IgD-negative memory B cell (primary cell): ENCODE measurements around the gene TRIM75. TPM values are rescaled to one million over a fixed set of nuclear protein-coding genes. Genes with fewer than 3 reads are reported as not detected.
"Not testable (repeated sequence)": the region's sequence is repeated elsewhere in the genome, so short reads cannot be mapped to it uniquely, and the experiment has no call there.

Experiments
- H3K27ac Mint-ChIP-seq, 3 donors: one replicate each; pipeline ENCODE4 v1.8.0; 2020 to 2022; ENCODE audit warnings: mild to moderate bottlenecking in 3 of 3, mixed read lengths in 3 of 3, moderate library complexity in 1 of 3
- H3K27me3 Mint-ChIP-seq: one replicate; pipeline ENCODE4 v1.8.0; 2021; ENCODE audit warnings: mixed read lengths
- H3K36me3 Mint-ChIP-seq: one replicate; pipeline ENCODE4 v1.8.0; 2020; ENCODE audit warnings: mild to moderate bottlenecking, mixed read lengths
- H3K4me1 Mint-ChIP-seq, 3 donors: one replicate each; pipeline ENCODE4 v1.8.0; 2020 to 2022; ENCODE audit warnings: mixed read lengths in 3 of 3, mild to moderate bottlenecking in 1 of 3
- H3K4me3 Mint-ChIP-seq, 4 donors: one replicate each; pipeline ENCODE4 v1.8.0; 2020 to 2022; ENCODE audit warnings: mild to moderate bottlenecking in 4 of 4, mixed read lengths in 4 of 4, moderate library complexity in 3 of 4
- H3K9me3 Mint-ChIP-seq, 3 donors: one replicate each; pipeline ENCODE4 v1.8.0; 2020 to 2021; ENCODE audit warnings: mixed read lengths in 3 of 3, mild to moderate bottlenecking in 1 of 3
- polyA plus RNA-seq: library from polyadenylated mRNA; unstranded; fragments of 300-500 nt; fragmentation: Illumina TruSeq; gene quantifications from one replicate; pipeline ENCODE4 v1.2.3, GENCODE V29; 2021

The TRIM75 gene
- polyA plus RNA-seq, 1 donor from 2014 or later, result not detected

DNA sequence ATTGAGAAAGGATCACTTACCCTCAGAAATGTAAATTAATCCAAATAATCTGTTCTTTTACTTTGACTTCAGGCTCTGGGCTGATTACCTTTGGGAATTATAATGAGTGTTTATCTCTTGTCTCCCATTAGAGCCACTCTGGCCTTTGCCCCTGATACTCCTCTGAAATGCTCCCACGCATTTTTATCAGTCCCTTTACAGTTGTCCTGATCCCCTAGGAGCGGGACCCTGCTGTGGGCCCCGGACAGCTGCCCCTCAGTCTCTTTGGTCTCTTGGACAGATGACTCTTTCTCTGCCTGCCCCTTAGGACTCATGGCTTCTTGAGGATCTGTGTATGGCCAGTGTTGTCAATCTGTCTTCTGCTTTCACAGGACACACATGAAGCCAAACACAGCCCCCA, 1.0 kb upstream of the TRIM75 start:
- H3K27ac Mint-ChIP-seq, result no peak overlapping the region
- no peaks in the 10 kb centered on the region for H3K9me3 Mint-ChIP-seq
- no peaks in the 10 kb centered on the region for H3K36me3 Mint-ChIP-seq
- H3K27me3 Mint-ChIP-seq, result no peaks in the 10 kb centered on the region
- no peak overlapping the region for H3K4me3 Mint-ChIP-seq
- no peaks in the 10 kb centered on the region for H3K4me1 Mint-ChIP-seq

DNA sequence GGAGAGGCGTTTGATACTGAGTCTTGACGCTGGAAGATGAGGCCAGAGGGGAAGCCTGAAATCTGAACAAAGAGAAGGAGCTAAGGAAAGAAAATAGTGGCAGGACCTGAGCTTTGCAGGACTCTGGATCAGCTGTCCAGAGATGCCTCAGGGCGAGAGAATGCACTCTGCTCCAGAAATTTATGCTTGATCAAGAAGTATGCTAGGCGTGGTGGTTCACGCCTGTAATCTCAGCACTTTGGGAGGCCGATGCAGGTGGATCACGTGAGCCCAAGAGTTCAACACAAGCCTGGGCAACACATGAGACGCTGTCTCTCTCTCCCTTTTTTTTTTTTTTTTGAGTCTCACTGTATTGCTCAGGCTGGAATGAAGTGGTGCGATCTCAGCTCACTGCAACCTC, 1.9 kb downstream of the TRIM75 start:
- Mint-ChIP-seq H3K9me3 (no peaks in the 10 kb centered on the region), H3K4me3 (no peak overlapping the region), H3K27ac (no peak overlapping the region), H3K36me3 (no peaks in the 10 kb centered on the region), H3K4me1 (no peaks in the 10 kb centered on the region), H3K27me3 (no peaks in the 10 kb centered on the region)

DNA sequence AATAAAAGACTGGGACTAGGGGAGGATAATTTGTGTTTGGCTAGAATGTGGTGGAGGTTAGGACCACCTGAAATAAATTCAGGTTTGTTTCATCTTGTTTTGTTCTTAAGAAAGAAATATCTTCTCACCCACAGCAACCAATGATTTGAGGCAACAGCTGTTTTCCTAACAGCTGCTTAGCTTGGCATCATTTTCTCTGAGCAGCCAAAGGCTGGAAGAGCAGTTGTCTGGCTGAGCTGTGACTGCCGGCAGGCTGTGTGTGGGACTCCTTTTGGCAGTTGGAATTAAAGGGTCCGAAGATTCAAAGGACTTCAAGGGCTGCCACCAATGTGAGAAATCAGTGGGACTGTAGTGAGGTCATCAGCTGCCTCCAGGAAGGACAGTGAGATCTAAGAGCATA, 5.0 kb downstream of the TRIM75 start:
- Mint-ChIP-seq H3K9me3 (no peaks in the 10 kb centered on the region), H3K4me3 (no peak overlapping the region), H3K4me1 (no peaks in the 10 kb centered on the region), H3K27me3 (no peaks in the 10 kb centered on the region), H3K36me3 (no peaks in the 10 kb centered on the region), H3K27ac (no peak overlapping the region)

DNA sequence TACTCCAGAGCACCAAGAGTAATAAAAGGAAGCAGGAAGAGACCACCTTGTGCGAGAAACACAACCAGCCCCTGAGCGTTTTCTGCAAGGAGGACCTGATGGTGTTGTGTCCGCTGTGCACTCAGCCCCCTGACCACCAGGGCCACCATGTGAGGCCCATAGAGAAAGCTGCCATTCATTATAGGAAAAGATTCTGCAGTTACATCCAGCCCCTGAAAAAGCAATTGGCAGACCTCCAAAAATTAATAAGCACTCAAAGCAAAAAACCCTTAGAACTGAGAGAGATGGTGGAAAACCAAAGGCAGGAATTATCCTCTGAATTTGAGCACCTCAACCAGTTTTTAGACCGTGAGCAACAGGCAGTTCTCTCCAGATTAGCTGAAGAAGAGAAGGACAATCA, 5.7 kb downstream of the TRIM75 start:
- Mint-ChIP-seq H3K27me3 (no peaks in the 10 kb centered on the region), H3K36me3 (no peaks in the 10 kb centered on the region), H3K4me3 (no peak overlapping the region), H3K4me1 (no peaks in the 10 kb centered on the region), H3K9me3 (no peaks in the 10 kb centered on the region), H3K27ac (no peak overlapping the region)

DNA sequence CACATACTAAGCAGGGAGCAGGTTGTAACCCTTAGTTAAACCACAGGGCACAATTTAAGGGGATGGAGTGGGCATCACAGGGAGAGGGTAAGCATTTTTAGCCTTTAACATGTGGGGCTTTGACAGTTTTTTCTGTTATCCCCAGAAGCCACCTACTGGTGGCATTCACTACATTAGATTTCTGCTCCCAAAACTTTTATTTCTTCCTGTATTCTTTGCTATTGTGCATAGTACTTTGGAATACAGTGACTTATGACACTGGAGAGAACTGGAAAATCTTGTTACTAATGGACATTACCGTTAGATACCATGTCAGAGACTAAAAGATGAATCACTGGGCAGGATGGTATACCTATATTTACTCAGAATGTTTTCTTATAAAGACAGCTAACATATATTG, 7.3 kb downstream of the TRIM75 start:
- no peak overlapping the region for H3K4me3 Mint-ChIP-seq
- no peaks in the 10 kb centered on the region for H3K4me1 Mint-ChIP-seq
- no peaks in the 10 kb centered on the region for H3K9me3 Mint-ChIP-seq
- H3K36me3 Mint-ChIP-seq, result peaks cover 2% of the 10 kb centered on the region
- no peak overlapping the region for H3K27ac Mint-ChIP-seq
- no peaks in the 10 kb centered on the region for H3K27me3 Mint-ChIP-seq

DNA sequence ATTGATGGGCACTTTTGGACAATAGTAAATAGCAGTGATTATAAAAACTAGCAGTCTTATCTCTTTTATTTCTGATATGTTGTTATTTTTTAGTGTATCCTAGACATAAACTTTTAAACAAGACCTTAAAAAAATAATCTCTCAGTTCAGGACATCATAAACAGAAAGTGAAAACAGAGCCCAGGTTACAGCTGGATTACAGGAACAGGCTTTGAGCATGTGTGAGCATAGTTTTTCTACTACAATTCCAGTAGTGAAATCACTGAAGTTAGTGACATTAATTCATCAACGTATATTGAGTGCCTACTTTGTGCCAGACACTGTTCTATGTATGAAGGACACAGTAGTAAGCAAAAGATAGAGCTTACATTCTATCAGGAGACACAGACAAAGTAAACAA, 16.9 kb downstream of the TRIM75 start:
- Mint-ChIP-seq H3K27ac (no peak overlapping the region), H3K9me3 (no peaks in the 10 kb centered on the region), H3K27me3 (no peaks in the 10 kb centered on the region), H3K4me1 (no peaks in the 10 kb centered on the region), H3K36me3 (no peaks in the 10 kb centered on the region), H3K4me3 (no peak overlapping the region)

DNA sequence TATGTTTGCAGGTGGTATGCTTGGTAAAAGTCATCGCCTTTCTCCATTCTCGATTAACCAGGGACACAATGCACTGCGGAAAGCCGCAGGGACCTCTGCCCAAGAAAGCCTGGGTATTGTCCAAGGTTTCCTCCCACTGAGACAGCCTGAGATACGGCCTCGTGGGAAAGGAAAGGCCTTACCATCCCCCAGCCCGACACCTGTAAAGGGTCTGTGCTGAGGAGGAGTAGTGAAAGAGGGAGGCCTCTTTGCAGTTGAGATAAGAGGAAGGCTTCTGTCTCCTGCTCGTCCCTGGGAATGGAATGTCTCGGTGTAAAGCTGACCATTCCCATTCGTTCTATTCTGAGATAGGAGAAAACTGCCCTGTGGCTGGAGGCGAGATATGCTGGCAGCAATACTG, 19.7 kb downstream of the TRIM75 start:
- not testable (repeated sequence) for H3K27me3 Mint-ChIP-seq, H3K27ac Mint-ChIP-seq, H3K4me1 Mint-ChIP-seq, H3K36me3 Mint-ChIP-seq, H3K4me3 Mint-ChIP-seq, H3K9me3 Mint-ChIP-seq

DNA sequence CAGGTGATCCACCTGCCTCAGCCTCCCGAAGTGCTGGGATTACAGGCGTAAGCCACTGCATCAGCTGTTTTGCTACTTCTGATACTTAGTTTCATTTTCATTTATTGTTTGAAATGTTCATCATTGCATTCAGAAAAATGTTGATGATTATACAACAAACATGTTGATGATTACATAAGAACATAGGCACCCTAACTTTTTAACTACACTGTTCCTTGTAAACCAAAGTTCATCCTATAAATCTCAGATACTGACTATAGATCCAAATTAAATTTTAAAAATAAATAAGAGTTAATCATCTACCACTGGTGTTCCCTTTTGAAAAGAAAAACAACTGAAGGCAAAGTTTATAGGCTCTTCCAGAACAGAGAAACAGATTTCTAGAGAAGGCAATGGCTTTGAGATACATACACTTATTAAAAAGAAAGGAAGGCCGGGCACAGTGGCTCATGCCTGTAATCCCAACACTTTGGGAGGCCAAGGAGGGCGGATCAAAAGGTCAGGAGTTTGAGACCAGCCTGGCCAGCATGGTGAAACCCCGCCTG, 23.4 kb downstream of the TRIM75 start:
- H3K27me3 Mint-ChIP-seq, result no peaks in the 10 kb centered on the region
- no peaks in the 10 kb centered on the region for H3K9me3 Mint-ChIP-seq
- peaks cover 8% of the 10 kb centered on the region for H3K36me3 Mint-ChIP-seq
- H3K4me1 Mint-ChIP-seq, result no peaks in the 10 kb centered on the region
- no peak overlapping the region for H3K4me3 Mint-ChIP-seq
- H3K27ac Mint-ChIP-seq, result no peak overlapping the region

DNA sequence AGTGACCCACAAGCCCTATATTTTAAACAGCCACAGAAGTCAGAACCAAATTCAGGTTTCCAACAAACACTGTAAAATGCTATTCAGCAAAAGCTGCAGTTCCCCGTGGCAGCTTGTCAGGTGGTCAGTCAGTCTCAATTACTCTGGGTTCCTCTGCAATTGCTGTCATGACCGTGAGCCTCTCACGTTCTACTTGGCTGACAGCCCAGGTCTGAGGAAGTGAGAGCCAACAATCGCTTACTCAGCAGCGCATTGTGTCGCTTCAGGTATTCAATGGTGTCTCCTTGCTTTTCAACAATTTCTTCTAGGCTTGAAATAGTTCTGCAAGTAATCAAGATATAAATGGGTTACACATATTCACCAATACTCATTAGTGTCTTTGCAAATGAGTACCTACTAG, 25.8 kb downstream of the TRIM75 start:
- Mint-ChIP-seq H3K27me3 (no peaks in the 10 kb centered on the region), H3K36me3 (peaks cover 11% of the 10 kb centered on the region), H3K4me3 (no peak overlapping the region), H3K9me3 (no peaks in the 10 kb centered on the region), H3K4me1 (no peaks in the 10 kb centered on the region), H3K27ac (no peak overlapping the region)

DNA sequence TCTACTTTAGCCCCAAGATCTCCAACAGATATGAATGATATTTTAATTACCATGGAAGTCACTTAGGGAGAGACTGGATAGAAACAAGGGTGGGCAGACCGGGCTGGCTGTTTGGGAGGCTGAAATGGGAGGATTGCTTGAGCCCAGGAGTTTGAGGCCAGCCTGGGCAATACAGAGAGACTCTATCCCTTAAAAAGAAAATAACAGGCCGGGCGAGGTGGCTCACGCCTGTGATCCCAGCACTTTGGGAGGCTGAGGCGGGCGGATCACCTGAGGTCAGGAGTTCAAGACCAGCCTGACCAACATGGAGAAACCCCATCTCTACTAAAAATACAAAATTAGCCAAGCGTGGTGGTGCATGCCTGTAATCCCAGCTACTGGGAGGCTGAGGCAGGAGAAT, 31.1 kb downstream of the TRIM75 start:
- not testable (repeated sequence) for H3K27ac Mint-ChIP-seq, H3K9me3 Mint-ChIP-seq, H3K4me1 Mint-ChIP-seq, H3K4me3 Mint-ChIP-seq, H3K27me3 Mint-ChIP-seq
- peaks cover 13% of the 10 kb centered on the region for H3K36me3 Mint-ChIP-seq

DNA sequence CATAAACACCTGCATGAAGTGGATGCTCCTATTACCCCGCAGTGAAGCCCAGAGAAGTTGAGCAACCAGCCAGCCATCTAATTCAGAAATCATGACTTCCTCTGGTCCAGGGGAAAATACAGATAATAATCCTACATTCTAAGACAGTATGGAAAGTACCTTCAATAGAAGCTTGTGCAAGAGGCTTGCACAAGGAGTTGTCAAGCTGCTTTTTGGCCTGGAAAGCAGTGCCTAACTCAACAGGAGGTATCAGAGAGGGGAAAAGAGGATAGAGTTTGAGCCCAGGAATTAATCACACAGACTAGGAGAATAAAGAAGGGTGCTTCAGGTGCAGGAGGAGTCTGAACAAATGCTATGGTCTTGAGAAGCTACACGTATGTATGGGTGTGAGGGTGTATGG, 32.3 kb downstream of the TRIM75 start:
- H3K4me3 Mint-ChIP-seq, result no peak overlapping the region
- peaks cover 13% of the 10 kb centered on the region for H3K36me3 Mint-ChIP-seq
- H3K27me3 Mint-ChIP-seq, result no peaks in the 10 kb centered on the region
- no peaks in the 10 kb centered on the region for H3K9me3 Mint-ChIP-seq
- no peak overlapping the region for H3K27ac Mint-ChIP-seq
- no peaks in the 10 kb centered on the region for H3K4me1 Mint-ChIP-seq

DNA sequence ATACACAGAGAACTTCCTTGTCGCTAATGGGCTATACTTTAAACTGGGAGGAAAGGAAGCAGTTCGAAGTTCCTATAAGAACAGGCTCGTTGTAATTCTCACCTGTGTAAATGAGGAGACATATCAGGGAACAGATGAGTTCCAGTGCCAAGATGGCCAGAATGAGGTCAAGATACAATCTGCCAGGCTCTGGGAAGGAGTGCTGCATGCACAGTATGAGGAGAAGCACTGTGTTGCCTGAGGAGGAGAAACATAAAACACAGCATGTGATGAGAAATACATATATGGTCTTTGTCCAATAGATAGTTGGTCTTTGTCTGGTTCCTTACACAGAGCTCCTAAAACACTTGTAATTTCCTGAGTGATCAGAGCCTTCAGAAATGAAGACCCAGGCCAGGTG, 34.7 kb downstream of the TRIM75 start:
- Mint-ChIP-seq H3K4me1 (no peaks in the 10 kb centered on the region), H3K9me3 (no peaks in the 10 kb centered on the region), H3K27me3 (no peaks in the 10 kb centered on the region), H3K36me3 (peaks cover 14% of the 10 kb centered on the region), H3K4me3 (no peak overlapping the region), H3K27ac (no peak overlapping the region)

DNA sequence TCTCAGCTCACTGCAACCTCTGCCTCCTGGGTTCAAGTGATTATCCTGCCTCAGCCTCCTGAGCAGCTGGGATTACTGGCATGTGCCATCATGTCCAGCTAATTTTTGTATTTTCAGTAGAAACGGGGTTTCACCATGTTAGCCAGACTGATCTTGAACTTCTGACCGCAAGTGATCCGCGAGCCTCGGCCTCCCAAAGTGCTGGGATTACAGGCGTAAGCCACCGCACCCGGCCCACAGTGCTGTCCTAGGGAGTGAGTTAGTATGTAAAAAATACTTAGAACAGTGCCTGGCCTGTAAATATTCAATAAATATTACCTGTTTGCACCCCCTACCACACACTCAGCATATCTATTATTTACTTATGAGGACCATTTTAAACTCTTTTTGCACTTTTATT, 38.5 kb downstream of the TRIM75 start:
- not testable (repeated sequence) for H3K27me3 Mint-ChIP-seq, H3K4me3 Mint-ChIP-seq, H3K27ac Mint-ChIP-seq, H3K4me1 Mint-ChIP-seq, H3K9me3 Mint-ChIP-seq
- peaks cover 15% of the 10 kb centered on the region for H3K36me3 Mint-ChIP-seq

DNA sequence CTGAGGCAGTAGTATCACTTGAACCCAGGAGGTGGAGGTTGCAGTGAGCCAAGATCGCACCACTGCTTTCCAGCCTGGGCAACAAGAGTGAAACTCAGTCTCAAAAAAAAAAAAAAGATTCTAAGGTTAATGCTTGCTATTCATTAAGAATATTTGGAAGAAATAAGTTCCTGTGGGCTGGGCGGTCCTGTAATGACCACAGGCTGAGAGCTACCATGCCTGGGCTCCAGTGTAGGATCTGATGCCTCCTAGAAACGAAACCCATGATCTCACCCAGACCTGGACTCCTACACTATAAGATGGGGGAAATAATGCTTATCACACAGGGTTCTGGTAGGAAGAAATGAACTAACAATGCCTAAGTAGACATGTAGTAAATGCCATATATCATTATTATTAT, 41.2 kb downstream of the TRIM75 start:
- Mint-ChIP-seq H3K36me3 (peaks cover 11% of the 10 kb centered on the region), H3K27me3 (no peaks in the 10 kb centered on the region), H3K9me3 (no peaks in the 10 kb centered on the region), H3K27ac (peak overlapping the region in 1 of 3 donors; percentile 43), H3K4me3 (no peak overlapping the region), H3K4me1 (no peaks in the 10 kb centered on the region)

DNA sequence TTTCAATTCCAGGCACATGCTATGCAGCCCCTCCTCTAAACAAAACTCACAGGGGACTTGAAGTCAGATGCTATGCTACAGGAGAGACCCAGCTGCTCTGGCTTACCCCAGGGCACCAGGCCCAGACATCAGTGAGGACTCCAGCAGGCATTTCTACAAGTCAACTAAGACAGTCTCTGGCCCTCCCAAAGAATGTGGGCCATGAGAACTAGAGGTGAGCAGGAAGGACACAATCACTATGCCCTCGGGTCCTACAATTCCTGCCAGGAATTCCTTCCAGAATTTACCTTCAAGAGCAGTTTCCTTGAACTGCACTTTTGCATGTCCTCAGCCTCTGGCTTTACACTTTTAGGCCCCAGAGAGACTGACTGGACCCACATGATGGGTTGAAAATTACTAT, 41.6 kb downstream of the TRIM75 start:
- H3K4me3 Mint-ChIP-seq, result no peak overlapping the region
- H3K27me3 Mint-ChIP-seq, result no peaks in the 10 kb centered on the region
- H3K9me3 Mint-ChIP-seq, result no peaks in the 10 kb centered on the region
- H3K4me1 Mint-ChIP-seq, result no peaks in the 10 kb centered on the region
- peaks cover 10% of the 10 kb centered on the region for H3K36me3 Mint-ChIP-seq
- H3K27ac Mint-ChIP-seq, result peak overlapping the region in 1 of 3 donors; percentile 43

DNA sequence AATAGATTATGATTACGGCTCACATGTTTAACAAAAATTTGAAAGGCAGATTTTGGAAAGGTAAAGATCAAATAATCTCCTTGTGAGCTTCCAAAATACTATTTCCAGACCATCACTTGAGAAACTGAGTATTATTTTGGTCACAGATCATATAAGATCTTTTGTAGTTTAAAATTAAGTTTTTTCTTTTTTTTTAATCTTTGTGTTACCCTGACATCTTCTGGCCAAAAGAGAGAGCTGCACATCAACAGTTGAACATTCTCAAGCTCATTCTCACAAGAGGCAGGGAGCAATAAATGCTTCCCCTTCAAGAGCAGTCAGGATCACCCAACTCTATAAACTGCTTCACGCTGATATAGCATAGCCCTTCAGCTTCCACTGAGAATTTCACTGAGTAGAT, 43.1 kb downstream of the TRIM75 start:
- H3K27ac Mint-ChIP-seq, result no peak overlapping the region
- no peaks in the 10 kb centered on the region for H3K27me3 Mint-ChIP-seq
- no peaks in the 10 kb centered on the region for H3K9me3 Mint-ChIP-seq
- no peak overlapping the region for H3K4me3 Mint-ChIP-seq
- no peaks in the 10 kb centered on the region for H3K4me1 Mint-ChIP-seq
- peaks cover 7% of the 10 kb centered on the region for H3K36me3 Mint-ChIP-seq

DNA sequence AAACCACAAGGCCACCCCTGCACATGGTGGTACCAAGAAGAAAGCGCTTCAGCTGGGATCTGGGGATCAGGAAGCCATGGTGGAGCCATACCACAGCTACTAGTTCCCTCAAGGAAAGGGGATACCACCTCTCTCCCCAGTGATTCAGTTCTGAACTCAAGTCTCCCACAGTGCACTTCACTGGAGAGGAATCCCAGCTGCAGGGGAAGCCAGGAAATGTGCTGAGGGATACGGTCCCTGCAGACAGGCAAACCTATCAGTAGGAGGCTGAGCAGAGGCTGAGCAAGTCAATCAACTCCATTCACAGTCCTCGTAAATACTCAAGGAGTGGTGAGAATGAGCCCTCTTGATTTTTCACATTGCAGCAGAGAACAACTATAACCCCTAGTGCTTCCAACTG, 48.0 kb downstream of the TRIM75 start:
- Mint-ChIP-seq H3K4me1 (peaks cover 0 to 6% (median 0%) of the 10 kb centered on the region in 3 donors), H3K36me3 (peaks cover 4% of the 10 kb centered on the region), H3K9me3 (no peaks in the 10 kb centered on the region), H3K27me3 (no peaks in the 10 kb centered on the region), H3K4me3 (no peak overlapping the region), H3K27ac (no peak overlapping the region)
